Measurements from ENCODE around the gene RTL10.
A peak's percentile ranks its signal among the peaks of the same experiment; 100 is the strongest.
"Not testable (repeated sequence)": the region's sequence is repeated elsewhere in the genome, so short reads cannot be mapped to it uniquely, and the experiment has no call there.

The RTL10 gene

DNA sequence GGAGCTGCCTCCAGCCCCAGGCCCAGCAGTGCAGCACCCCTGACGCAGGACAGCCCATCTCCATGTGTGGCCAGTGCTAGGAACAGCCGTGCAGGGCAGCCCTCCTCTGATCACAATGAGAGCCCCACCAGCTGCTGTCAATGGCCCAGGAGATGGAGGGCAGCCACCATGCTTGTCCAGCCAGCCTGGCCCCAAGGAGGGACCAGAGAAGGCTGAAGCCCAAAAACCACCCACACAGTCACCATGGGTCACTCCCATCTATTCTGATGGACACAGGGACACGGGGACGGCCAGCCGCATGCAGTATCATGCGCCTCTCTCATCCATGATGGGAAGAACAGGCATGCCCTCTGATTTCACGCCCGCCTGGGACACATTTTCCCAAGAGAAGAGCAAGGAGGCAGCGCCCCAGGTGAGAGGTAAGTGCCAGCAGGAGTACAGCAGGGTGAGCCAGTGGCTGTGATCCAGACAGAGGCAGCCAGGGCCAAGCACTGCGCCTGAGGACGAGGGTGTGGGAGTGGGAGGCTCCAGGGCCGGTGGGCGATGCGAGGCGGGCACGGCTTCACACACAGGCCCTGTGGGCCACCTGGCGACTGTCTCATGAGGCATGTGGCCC, 33.6 kb upstream of the RTL10 start:
- DNase-seq, result no peak

- DNase-seq, result no peak
These were observed 32.7 kb upstream of the RTL10 start for GRCh38 chr22:19887256-19887985.

GRCh38 chr22:19886605-19887255, 32.1 kb upstream of the RTL10 start:
- peak; percentile 59 for DNase-seq

DNA sequence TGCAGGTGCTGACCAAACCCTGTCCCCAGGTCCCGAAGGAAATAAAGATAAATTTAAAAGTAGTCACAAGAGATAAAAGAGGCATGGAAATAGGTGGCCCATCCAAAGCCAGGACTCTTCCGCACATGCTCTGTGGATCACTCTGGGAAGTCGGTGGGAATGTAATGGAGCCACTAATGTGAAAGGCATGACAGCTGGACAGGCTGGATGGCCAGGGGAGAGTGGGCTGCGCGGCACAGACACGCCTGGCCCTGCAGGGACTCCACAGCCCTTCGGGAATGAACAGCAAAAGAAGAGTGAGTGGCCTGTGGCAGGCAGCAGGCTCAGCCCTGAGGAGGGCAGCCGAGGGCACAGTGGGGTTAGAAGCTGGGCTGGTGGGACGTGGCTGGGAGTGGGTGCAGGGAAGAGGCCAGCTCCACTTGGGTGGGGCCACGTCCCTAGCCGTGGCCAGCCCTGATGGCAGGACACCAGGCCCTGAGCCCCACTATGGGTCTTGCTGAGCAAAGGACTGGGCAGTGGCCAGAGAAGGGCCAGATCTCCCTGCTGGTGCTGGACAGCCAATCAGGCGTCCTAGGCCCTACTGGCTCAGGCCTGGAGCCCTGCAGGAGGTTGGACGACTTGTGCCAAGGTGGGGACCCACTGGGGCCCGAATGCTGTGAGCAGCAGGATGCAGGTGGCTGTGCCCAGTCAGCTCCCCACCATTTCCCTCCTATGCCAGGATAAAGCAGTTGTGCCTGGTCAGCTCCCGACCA, 31.3 kb upstream of the RTL10 start:
- DNase-seq, result no peak

DNA sequence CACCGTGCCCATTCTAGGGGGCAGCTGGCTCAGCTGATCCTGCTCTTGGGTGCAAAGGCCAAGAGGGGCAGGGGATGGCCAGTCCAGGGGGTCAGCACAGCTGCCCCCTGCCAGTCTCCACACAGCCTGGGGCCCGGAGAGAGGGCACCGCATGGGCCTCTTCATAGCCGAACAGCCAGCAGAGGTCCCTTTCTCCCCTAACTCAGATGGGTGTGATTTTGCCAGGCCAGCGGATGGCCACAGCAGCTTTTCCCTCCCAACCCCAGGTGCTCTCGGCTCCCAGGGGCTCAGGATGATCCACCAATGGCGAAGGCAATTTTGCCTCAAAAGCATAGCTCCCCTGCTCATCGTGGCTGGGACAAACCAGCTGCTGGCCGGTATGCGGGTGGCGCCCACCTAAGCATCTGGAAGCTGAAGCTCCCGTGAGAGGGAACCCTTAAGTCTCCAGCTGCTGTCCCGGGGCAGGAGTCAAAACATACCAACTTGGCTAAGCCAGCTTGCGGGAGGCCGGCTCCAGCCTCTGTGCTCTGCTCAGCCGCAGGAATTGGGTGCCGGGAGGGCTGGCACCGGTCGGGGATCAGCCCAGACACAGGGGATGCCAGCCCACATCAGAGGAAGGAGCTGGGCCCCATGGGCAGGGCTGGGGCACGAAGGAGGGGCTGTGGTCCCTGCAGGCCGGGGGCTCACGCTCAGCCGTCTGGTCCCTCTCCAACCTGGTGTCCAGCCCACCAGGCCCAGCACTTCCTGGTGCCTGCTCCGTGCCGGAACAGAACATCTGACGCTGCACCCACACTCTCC, 30.5 kb upstream of the RTL10 start:
- DNase-seq, result no peak

- no peak for DNase-seq
These were observed 29.7 kb upstream of the RTL10 start for GRCh38 chr22:19884161-19884953.

DNA sequence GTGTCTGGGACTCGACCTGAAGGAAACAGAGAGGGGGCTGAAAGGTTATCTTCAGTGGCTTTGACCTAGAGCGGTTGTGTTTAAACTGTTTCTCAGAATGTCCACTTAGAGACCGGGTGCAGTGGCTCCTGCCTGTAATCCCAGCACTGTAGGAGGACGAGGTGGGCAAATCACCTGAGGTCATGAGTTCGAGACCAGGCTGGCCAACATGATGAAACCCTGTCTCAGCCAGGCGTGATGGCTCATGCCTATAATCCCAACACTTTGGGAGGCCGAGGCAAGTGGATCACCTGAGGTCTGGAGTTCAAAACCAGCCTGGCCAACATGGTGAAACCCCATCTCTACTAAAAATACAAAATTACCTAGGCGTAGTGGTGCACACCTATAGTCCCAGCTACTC, 28.8 kb upstream of the RTL10 start:
- DNase-seq, result not testable (repeated sequence)

DNA sequence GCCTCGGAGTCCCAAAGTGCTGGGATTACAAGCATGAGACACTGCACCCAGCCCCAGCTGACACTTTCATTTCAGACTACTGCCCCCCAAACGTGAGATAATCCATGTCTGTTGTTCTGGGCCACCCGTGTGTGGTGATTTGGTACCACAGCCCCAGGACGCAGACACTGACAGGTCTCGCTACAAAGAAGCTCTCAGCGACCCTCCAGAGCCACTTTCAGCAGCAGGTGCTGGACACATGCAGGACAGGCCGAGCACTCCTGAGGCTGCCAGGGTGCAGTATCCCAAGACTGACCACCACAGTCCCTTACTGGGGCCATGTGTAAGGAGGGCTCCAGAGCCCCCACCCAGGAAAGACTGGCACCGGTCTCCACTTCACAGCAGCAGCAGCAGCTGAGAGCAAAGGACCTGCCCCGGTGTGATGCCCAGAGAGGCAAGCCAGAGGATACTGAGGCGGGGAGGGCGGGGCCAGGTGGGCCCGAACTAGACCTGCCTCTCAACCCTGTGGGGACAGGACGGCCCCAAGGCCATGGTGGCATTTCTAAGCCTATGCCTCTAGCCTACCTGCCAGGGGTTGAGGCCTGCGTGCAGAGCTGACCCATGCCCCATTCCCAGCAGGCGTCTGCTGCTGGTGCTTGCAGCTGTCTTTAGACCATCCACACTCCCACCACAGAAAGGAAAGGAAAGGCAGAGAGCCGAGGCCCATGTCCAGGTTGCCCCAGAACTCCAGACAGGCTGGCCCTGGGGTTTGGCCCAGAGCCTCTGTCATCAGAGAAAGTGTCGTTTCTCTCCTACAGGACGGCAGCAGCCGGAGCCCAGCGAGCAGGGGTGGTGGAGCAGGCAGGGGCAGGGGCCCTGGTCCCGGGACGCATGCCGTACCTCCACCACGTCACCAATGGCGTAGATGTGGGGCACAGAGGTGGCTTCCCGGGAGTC, 28.0 kb upstream of the RTL10 start:
- no peak for DNase-seq

DNA sequence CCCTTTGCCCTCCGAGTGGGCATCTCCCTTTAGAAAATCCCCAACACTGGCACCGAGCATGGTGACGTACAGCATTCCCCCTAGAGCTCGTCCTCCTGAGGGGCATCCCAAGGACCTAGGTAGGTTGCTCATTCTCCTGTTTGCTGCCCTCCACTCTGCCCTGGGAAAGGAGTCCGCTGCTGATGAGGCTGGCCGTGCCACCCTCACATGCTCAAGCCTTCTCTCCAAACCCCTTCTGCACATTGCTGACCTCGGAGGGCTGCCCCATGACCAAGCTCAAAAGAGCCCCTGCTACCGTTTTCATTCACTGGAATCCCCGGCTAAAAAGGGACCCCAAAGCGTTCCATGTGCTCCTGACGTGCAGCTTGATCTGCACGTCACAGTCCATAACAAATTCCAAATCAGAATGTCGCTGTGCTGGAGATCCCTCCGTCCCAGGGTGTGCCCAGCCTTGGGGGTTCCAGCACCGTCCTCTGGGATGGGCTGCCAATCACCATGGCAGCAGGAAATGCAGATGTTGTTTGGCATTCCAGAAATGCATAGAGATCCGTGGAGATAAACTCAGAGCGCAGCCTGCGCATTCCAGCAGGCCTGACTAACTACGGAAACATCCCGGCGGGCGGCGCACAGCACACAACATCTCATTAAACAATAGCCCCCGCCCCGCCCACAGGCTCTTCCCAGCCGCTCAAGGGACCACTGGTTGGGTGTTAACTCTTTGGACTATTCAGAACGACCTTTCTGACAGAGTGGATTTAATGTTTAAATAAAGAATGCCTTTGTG, 26.3 kb upstream of the RTL10 start:
- no peak for DNase-seq

GRCh38 chr22:19879992-19880785, 25.5 kb upstream of the RTL10 start:
- no peak for DNase-seq

DNA sequence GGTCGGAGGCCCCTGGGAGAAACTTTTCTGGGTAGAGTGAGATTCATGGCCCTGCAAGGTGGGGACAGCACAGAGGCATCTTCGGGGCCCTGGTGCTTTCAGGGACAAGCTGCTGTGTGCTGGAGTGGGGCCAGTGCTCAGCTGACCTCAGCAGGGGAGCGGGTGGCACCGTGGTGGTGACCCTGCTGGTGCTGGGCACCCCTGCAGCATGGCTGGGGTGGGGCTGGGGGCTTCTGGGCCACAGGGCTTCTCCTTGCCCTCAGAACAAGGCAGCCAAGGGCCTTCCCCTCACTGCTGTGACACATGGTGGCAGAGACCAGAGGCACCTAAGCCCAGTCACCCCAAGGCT, 24.9 kb upstream of the RTL10 start:
- DNase-seq, result no peak

DNA sequence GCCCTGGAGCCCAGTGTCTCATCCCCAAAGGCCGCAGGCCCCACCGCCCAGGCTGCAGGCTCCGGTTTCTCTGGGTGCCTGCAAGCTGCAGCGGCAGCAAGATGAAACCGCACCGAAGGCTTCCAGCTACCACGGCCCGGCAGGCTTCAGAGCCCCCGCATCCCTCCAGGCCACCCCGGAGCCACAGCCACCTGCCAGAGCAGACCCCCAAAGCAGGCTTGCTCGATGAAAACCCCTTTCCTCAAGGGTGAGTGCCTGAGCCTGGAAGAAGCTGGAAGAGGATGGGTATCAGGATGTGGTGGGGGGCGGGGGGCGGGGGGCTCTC, 24.5 kb upstream of the RTL10 start:
- no peak for DNase-seq

DNA sequence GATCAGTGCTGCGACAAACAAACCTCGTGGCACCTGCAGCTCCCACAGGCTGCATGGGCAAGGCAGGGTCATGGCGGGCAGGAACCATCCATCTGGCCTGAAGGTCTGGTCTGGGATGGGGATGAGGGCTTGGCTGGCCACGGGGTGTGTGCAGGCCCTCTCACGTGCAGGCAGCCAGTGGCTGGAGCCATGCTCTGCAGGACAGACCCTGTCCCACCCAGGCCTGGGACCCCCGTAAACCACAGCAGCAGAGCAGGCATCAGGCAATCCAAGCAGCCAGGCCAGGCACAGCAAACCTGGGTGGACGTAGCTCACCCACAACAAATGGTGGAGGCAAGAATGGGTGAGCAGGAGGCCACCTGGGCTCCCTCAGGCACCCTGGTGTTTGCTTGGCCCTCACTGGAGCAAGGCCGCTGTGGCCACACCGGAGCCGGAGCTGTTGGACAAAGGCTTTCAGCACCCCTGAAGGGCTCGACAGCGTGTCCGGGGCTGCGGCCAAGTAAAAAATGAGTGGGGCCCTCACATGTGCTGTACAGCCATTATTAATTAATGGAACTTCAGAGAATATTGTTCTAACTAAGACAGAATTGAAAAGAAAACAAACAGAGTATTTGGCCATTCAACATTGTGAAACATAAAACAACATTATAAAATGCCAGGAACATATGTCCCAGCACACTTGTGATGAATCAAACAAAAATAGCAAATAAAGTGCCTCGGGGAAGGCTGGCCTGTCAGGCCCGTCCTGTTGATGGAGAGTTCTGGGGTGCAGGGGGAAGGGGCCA, 24.0 kb upstream of the RTL10 start:
- no peak for DNase-seq

DNA sequence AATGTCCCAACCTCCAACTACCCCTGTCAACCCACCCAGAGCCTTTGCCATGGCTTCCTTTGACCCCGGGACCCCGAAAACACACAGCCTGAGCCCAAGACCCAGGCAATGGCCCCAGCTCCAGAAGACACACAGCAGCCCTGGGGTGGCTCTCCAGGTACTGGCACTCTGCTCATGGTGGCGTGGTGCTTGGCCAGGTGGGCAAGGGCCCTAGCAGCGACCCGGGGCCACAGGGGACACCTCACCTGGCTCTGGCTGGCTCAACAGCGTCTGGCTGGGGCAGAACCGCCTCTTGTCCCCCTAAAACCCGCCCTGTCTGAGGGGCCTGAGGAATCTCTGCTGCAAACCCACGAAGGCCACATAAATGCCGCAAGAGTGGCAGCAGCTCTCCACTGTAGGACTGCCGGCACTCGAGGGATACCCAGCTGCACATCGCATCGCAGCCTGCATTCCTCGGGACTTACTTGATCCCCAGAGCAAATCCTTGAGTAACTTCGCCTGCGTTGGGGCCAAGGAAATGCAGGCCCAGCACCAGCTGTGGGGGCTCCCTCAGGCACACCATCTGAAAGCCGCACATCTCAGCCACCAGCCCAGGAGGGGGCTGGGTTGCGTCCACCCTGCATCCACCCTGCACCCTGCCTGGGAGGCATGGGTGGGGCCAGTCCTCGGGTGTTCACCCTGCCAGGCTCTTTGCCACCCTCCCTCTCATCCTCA, 23.1 kb upstream of the RTL10 start:
- no peak for DNase-seq

DNA sequence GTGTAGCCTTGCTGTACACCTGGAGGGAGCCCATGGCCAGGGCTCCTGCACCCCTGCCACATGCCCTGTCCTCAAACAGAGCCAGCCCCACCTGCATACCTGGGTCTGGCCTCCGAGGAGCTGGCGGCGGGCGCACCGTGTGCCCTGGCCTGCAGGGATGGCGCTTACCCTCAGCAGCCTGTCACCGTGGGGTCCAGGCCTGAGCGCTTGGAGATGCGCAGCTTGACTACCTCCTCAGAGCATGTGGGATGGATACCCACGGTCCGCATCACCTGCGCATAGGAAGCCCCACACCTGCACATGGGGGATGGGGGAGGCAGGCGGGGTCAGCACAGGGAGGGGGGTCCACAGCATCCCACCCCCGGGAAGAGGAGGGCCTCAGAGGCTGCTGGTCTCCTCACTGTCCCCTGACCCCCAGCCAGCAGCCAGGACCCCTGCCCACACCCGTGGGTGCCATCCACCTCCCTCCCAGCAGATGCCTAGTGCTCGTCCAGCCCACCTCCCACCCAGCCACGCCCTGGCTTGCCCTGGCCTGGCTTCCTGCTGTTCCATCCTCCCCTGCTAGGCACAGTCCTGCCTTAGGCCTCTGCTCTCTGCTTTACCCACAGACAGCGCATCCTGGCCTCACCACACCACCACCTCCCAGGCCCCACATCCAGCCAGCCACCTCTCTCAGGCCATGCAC, 22.4 kb upstream of the RTL10 start:
- no peak for DNase-seq

- DNase-seq, result no peak
These were observed 21.8 kb upstream of the RTL10 start for GRCh38 chr22:19876314-19876940.
